Measurements from ENCODE around the gene NXPH3.

DNA sequence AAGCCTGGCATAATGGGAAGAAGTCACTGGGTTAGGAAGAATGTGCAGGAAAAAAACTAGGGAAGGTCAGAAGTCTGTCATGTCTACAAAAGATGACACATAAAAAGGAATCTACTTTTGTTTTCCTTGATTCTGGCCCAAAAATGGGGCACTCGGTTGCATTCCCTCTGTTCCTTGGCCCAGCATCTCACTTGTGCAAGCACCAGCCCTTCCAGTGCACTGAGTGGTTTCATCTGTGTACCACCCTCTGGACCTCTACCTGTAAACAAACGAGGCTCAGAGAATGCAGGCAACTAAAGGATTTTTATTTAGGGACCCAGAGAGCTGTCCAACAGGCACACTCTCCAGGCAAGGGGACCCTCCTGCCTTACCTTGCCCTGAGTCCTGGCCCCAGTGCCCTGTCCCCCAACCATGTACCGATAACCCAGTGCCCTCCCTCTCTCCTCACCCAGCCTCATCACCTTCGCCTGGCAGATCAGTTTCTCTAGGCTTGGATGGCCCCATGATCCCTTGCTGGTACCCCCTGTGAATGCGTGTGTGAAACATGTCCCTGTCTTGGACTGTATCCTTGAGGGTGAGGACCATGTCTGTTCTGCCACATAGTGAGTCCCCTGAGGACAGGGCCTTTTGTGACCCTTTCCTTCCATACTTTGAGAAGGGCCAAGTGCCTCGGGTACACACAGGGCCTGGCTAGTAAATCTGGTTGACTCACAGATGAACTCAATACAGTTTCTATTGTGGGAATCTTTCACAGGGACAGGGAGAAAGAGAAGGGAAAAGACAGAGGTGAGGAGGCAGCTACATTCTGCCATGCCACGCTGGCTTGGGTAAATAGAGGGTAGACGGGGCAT, 13.3 kb downstream of the NXPH3 start:
- TF ChIP-seq POLR2A (IDR thresholded peaks at IDR 0.05): no peak
- TF ChIP-seq CTCF (IDR thresholded peaks at IDR 0.05): no peak

Data from esophagus squamous epithelium (tissue), 4 donors.